ENCODE measurements around the gene ATP1B4. TPM values are rescaled to one million over a fixed set of nuclear protein-coding genes. Genes with fewer than 3 reads are reported as not detected.

Gene ATP1B4
- total and polyA plus RNA-seq, 2 of the 13 experiments (the other 11 are each of a cell fraction or from before 2014, with no cell fraction given) = not detected

DNA sequence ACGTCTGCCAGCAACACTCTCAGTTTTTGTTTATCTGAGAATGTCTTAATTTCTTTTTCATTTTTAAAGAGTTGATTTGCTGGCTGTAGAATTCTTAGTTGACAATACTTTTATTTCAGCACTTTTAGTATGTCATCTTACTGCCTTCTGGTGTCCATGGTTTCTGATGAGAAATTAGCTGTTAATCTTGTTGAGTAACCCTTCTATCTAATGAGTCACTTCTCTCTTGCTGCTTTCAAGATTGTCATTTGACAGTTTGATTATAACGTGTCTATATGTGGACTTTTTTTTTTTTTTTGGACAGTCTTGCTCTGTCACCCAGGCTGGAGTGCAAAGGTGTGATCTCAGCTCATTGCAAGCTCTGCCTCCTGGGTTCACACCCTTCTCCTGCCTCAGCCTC lies 26.6 kb upstream of the ATP1B4 start:
- no peaks in the 10 kb centered on the region for H3K79me2 ChIP-seq (ENCODE audit: insufficient read depth, low read length)
- intact Hi-C loops (cut with micrococcal nuclease; ENCODE audit: unreplicated experiment) = no loop called here
- WGBS (ENCODE audit: low lambda C conversion rate) = 3% methylated on average over 2 of the region's 2 CpGs
- no peaks in the 10 kb centered on the region for H3K27me3 ChIP-seq (ENCODE audit: control insufficient read depth in 1 of 2, insufficient read depth in 2 of 2, low read length in 2 of 2)
- BruUV-seq (replicated peaks) = no TSS peak
- FAIRE-seq (no peak), DNase-seq (ENCODE audit: low spot score) (no peak), ATAC-seq (no peak)
- CTCF ChIA-PET (ENCODE audit: low intra/inter-chr PET ratio, low total read pairs) = no interaction called here
- no peaks in the 10 kb centered on the region for H3K4me1 ChIP-seq (ENCODE audit: insufficient read depth, low read length)
- no peak overlapping the region for H2AFZ ChIP-seq (ENCODE audit: low read length)
- H3K4me3 ChIP-seq (replicated peaks in 1 of 3; ENCODE audit: insufficient read depth in 1 of 3, low read depth in 2 of 3, low read length in 3 of 3) = no peak overlapping the region
- peaks cover 8% of the 10 kb centered on the region for H3K9me3 ChIP-seq (ENCODE audit: low read length)
- POLR2A ChIA-PET = no interaction called here
- H3K4me2 ChIP-seq (ENCODE audit: low read depth, low read length) = no peak overlapping the region
- H3K36me3 ChIP-seq (replicated peaks in 1 of 2; ENCODE audit: control insufficient read depth in 1 of 2, insufficient read depth in 2 of 2, low read length in 2 of 2) = no peaks in the 10 kb centered on the region
- H4K20me1 ChIP-seq (ENCODE audit: insufficient read depth, low read length) = no peaks in the 10 kb centered on the region
- H3K27ac ChIP-seq (ENCODE audit: extremely low read length, insufficient read depth, low read length) = no peak overlapping the region
- in situ Hi-C loops (cut with HindIII; ENCODE audit: extremely low pct_ligation_motif_present, low pct_unique_long_range_greater_than_20kb) = no loop called here
- TF ChIP-seq ZNF337 (CRISPR knock-in tag; IDR thresholded peaks at IDR 0.05; ENCODE audit: borderline replicate concordance, low read depth) (no peak), ZNF160 (CRISPR knock-in tag; IDR thresholded peaks at IDR 0.05) (no peak), ISX (CRISPR knock-in tag; conservative IDR thresholded peaks at IDR 0.05) (no peak)
- TF ChIP-seq, protein P1, sequence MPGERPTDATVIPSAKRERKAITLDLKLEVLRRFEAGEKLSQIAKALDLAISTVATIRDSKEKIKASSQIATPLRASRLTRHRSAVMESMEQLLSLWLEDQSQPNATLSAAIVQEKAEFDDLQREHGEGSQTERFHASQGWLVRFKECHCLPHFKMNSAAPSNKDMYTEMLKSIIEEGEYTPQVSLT (CRISPR knock-in tag; IDR thresholded peaks at IDR 0.05; ENCODE audit: borderline replicate concordance, low read depth) = no peak
- TF ChIP-seq, protein P2, sequence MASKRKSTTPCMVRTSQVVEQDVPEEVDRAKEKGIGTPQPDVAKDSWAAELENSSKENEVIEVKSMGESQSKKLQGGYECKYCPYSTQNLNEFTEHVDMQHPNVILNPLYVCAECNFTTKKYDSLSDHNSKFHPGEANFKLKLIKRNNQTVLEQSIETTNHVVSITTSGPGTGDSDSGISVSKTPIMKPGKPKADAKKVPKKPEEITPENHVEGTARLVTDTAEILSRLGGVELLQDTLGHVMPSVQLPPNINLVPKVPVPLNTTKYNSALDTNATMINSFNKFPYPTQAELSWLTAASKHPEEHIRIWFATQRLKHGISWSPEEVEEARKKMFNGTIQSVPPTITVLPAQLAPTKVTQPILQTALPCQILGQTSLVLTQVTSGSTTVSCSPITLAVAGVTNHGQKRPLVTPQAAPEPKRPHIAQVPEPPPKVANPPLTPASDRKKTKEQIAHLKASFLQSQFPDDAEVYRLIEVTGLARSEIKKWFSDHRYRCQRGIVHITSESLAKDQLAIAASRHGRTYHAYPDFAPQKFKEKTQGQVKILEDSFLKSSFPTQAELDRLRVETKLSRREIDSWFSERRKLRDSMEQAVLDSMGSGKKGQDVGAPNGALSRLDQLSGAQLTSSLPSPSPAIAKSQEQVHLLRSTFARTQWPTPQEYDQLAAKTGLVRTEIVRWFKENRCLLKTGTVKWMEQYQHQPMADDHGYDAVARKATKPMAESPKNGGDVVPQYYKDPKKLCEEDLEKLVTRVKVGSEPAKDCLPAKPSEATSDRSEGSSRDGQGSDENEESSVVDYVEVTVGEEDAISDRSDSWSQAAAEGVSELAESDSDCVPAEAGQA (IDR thresholded peaks at IDR 0.05; ENCODE audit: low read depth) = no peak
- TF ChIP-seq, protein P2 (CRISPR knock-in tag; IDR thresholded peaks at IDR 0.05; ENCODE audit: borderline replicate concordance) = no peak
- H3K9ac ChIP-seq (ENCODE audit: insufficient read depth, low read depth, low read length) = no peak overlapping the region
